Measurements from ENCODE around the gene ZNF507. TPM values are rescaled to one million over a fixed set of nuclear protein-coding genes. Genes with fewer than 3 reads are reported as not detected.

ZNF507 gene
- 10.6 and 13.0 TPM in 2 replicates for total RNA-seq

- peak; percentile 73 for DNase-seq (ENCODE audit: low read depth)
- TF ChIP-seq CTCF (IDR thresholded peaks at IDR 0.05; ENCODE audit: insufficient read depth, low read depth, low read length): no peak
Measured at GRCh38 chr19:32345261-32346207, at the start of gene ZNF507. ZNF507 (plus strand) TSS chr19:32345610; CDS start chr19:32352831, 7,221 bp downstream.

GRCh38 chr19:32296694-32297093 is 48.7 kb upstream of the ZNF507 start:
- no peak overlapping the region for H3K4me3 ChIP-seq (ENCODE audit: low read depth, low read length)
- TF ChIP-seq CTCF (IDR thresholded peaks at IDR 0.05; ENCODE audit: insufficient read depth, low read depth, low read length): no peak
- no peak for DNase-seq (ENCODE audit: low read depth)

More at GRCh38 chr19:32345261-32346207, at the start of gene ZNF507:
- H3K4me3 ChIP-seq (ENCODE audit: low read depth, low read length): peak within 1 kb of the TSS; percentile 87

- DNase-seq (ENCODE audit: low read depth): no peak
- TF ChIP-seq CTCF (IDR thresholded peaks at IDR 0.05; ENCODE audit: insufficient read depth, low read depth, low read length): no peak
- no peak overlapping the region for H3K4me3 ChIP-seq (ENCODE audit: low read depth, low read length)
Measured at GRCh38 chr19:32302778-32303177, 42.6 kb upstream of the ZNF507 start.

GRCh38 chr19:32303193-32303592 is 42.2 kb upstream of the ZNF507 start:
- H3K4me3 ChIP-seq (ENCODE audit: low read depth, low read length): no peak overlapping the region
- TF ChIP-seq CTCF (IDR thresholded peaks at IDR 0.05; ENCODE audit: insufficient read depth, low read depth, low read length): no peak
- no peak for DNase-seq (ENCODE audit: low read depth)

- no peak for DNase-seq (ENCODE audit: low read depth)
- TF ChIP-seq CTCF (IDR thresholded peaks at IDR 0.05; ENCODE audit: insufficient read depth, low read depth, low read length): no peak
- H3K4me3 ChIP-seq (ENCODE audit: low read depth, low read length): no peak overlapping the region
Measured at GRCh38 chr19:32307591-32307990, 37.8 kb upstream of the ZNF507 start.

- no peak overlapping the region for H3K4me3 ChIP-seq (ENCODE audit: low read depth, low read length)
- peak; percentile 24 for DNase-seq (ENCODE audit: low read depth)
- TF ChIP-seq CTCF (IDR thresholded peaks at IDR 0.05; ENCODE audit: insufficient read depth, low read depth, low read length): no peak
Measured at GRCh38 chr19:32308431-32309077, 36.9 kb upstream of the ZNF507 start.
